HFF-Myc (cell line): ENCODE results near the gene SMAD6.

ENCODE experiments used
- DNase-seq: peaks from one replicate; pipeline ENCODE4 v3.0.0-alpha.2; 2011; ENCODE audit warnings: low read depth; ENCODE audit errors: extremely low read depth
- H3K4me3 ChIP-seq: replicated peaks from 2 replicates; pipeline ENCODE4 v1.5.1; 2011; ENCODE audit warnings: low read depth, mild to moderate bottlenecking, control low read depth, low read length
- TF ChIP-seq, protein P1 (sequence below): IDR thresholded peaks from 2 replicates; pipeline ENCODE4 v1.5.1; 2012; ENCODE audit warnings: mild to moderate bottlenecking, low read depth, low read length, control low read depth; ENCODE audit errors: missing control alignments

The SMAD6 gene

DNA sequence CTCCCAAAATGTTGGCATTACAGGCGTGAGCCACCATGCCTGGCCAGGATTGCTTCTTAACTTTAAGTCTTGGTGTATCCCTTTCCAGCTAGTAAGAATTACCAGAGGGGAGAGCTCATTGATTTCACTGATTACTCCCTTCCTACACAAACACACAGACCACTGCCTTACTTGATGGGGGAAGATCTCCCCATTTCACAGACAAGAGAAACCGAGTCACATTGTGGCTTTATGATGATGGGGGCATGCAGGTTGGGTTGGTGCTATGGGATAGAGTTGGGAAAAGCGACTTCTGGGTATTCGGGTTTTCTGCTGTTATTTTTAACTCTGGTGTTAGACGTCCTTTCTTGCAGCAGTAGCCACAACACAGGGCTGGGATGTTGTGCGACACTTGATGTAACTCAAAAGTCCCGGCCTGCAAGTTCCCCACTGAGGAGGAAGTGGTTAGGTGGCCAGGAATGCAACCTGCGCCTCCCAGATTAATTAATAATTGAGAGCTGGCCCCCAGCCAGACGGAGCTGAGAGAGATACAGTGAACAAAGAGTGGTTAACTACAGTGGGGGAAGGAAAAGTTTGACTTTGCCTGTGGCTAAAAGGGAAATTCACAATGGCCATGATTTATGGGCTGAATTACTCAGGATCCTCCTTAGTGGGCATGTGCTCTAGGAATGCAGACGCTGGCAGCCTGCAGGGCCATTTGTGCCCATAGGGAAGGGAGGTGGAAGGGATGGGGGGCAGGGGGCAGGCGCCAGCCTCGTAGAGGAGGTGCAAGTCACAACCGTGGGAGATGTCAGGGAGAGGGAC, 63.6 kb downstream of the SMAD6 start:
- no peak for DNase-seq
- TF ChIP-seq, protein P1, sequence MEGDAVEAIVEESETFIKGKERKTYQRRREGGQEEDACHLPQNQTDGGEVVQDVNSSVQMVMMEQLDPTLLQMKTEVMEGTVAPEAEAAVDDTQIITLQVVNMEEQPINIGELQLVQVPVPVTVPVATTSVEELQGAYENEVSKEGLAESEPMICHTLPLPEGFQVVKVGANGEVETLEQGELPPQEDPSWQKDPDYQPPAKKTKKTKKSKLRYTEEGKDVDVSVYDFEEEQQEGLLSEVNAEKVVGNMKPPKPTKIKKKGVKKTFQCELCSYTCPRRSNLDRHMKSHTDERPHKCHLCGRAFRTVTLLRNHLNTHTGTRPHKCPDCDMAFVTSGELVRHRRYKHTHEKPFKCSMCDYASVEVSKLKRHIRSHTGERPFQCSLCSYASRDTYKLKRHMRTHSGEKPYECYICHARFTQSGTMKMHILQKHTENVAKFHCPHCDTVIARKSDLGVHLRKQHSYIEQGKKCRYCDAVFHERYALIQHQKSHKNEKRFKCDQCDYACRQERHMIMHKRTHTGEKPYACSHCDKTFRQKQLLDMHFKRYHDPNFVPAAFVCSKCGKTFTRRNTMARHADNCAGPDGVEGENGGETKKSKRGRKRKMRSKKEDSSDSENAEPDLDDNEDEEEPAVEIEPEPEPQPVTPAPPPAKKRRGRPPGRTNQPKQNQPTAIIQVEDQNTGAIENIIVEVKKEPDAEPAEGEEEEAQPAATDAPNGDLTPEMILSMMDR = no peak
- no peak overlapping the region for H3K4me3 ChIP-seq

DNA sequence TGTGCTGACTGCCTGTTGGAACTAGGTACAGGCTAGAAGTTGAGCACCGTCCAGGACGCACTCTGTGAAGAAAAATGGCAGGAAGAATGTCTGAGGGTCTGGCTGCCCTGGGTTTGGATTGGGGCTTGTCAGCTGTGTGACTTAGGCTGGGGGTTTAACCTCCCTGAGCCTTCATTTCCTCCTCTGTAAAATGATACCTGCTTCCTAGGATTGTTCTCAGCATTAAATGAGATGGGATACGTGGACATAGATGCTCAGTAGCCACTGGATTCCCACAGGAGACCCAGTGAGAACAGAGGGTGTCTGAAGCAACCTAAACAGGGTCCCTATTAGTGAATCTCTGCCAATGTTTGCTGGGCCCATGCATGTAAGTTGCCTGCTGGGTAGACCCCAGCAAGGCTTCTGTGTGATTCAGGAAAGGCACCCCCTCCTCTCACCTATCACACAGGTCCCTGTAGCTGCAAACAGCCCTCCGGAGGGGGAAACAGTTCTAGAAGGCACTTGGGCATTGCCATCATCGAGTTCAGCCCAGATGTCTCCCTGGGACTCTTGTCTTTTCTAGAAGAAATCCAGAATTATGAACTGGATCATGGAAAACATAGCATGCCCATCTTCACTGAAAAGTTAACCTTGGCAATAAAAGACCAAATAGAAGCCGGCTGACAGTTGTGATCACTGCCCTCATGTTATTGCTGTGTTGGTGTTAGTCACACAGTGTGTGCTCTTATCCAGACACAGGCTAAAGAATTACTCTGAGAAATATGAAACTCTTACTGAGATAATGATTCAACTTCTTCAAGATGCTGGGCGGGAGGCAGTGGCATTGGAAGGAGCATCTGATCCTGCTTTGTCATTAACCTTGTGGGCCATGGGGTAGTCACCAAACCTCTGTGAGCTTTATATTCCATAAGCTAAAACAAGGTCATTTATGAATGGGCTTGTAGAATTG, 64.5 kb downstream of the SMAD6 start:
- no peak for DNase-seq
- TF ChIP-seq, protein P1 = no peak
- H3K4me3 ChIP-seq = no peak overlapping the region

DNA sequence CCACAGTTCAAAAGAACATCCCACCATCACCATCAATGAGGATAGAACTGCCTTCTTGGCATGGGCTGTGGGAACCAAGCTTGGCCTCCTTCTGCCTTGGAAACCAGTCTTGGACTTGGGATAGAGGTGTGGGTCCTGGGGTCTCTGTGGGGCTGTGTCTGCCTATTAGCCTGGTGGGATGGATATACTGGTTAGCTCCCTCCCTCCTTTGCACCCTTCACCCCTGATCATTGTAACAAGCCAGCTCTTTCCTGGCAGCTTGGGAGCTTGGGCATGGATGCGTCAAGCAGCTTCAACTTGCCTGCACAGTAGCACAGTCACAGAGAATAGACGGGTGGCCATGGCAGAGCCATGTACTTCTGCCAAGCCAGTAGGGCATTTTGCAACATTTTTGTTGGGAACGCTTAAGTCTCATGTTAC, 65.2 kb downstream of the SMAD6 start:
- no peak for DNase-seq
- H3K4me3 ChIP-seq = no peak overlapping the region
- TF ChIP-seq, protein P1 = no peak

DNA sequence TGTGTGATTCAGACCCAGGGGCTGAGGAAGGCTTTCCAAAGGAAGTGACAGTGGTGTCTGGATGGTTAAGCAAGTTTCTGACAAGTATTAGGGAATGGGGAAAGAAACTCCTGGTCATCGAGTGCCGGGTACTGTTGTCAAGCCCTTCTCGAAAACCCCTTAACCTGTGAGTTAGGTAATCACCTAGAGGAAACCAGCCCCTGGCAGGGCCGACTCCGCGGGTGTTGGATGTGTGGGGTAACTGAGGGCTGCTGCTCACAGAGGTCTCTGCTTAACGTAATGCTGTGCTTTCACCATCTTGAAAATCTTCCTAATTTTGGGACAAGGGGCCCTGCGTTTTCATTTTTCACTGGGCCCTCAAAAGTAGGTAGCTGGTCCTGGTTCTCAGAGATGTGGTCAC, 67.0 kb downstream of the SMAD6 start:
- H3K4me3 ChIP-seq = no peak overlapping the region
- TF ChIP-seq, protein P1 = no peak
- no peak for DNase-seq

GRCh38 chr15:66770518-66771350, 68.7 kb downstream of the SMAD6 start:
- TF ChIP-seq, protein P1 = no peak
- no peak for DNase-seq

DNA sequence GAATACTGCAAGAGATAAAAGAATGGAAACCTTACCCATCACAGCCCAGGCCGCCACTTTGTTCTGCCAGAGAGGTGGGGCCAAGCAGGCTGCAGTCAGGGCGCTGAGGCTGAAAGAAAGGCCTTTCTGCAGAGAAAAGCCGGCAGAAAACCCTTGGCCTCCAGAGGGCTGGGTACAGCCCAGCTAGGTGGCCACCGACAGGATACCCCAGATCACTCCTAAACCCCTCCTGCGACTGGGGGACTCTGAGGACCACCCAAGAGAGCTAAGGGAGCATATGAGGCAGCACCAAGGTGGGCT, 69.3 kb downstream of the SMAD6 start:
- H3K4me3 ChIP-seq = no peak overlapping the region
- DNase-seq = no peak
- TF ChIP-seq, protein P1 = no peak

More at GRCh38 chr15:66770518-66771350, 68.7 kb downstream of the SMAD6 start:
- H3K4me3 ChIP-seq = no peak overlapping the region
